Glutamatergic neuron (in vitro differentiated cells): ENCODE measurements around the gene EPHB4. TPM values are rescaled to one million over a fixed set of nuclear protein-coding genes. Genes with fewer than 3 reads are reported as not detected.
A peak's percentile ranks its signal among the peaks of the same experiment; 100 is the strongest.

Source experiments
- DNase-seq: peaks from one replicate; pipeline ENCODE4 v3.0.0; 2022
- H3K27ac Mint-ChIP-seq: one replicate; pipeline ENCODE4 v1.8.0; 2020; ENCODE audit warnings: mild to moderate bottlenecking, mixed read lengths, inconsistent platforms; ENCODE audit not compliant: unreplicated experiment
- H3K27me3 Mint-ChIP-seq: one replicate; pipeline ENCODE4 v1.8.0; 2020; ENCODE audit warnings: mild to moderate bottlenecking, moderate library complexity, mixed read lengths, inconsistent platforms; ENCODE audit not compliant: unreplicated experiment
- H3K36me3 Mint-ChIP-seq: one replicate; pipeline ENCODE4 v1.8.0; 2020; ENCODE audit warnings: mild to moderate bottlenecking, mixed read lengths, inconsistent platforms; ENCODE audit not compliant: unreplicated experiment
- H3K4me1 Mint-ChIP-seq: one replicate; pipeline ENCODE4 v1.8.0; 2020; ENCODE audit warnings: mild to moderate bottlenecking, low read depth, mixed read lengths, inconsistent platforms; ENCODE audit not compliant: unreplicated experiment
- H3K4me3 Mint-ChIP-seq: one replicate; pipeline ENCODE4 v1.8.0; 2020; ENCODE audit warnings: mild to moderate bottlenecking, mixed read lengths, inconsistent platforms; ENCODE audit not compliant: unreplicated experiment
- H3K9me3 Mint-ChIP-seq: one replicate; pipeline ENCODE4 v1.8.0; 2020; ENCODE audit warnings: mild to moderate bottlenecking, moderate library complexity, mixed read lengths, inconsistent platforms; ENCODE audit not compliant: unreplicated experiment
- CTCF ChIP-seq: fragments of 200-600 bp; sonication (generic); IDR thresholded peaks from one replicate; pipeline ENCODE4 v1.5.0; 2021; ENCODE audit not compliant: partially characterized antibody, unreplicated experiment
- total RNA-seq: library from RNA; stranded (reverse); fragmentation: NEBNext Ultra II Directional; extraction: Animal tissue kit (Norgen Biotek cat#: 25700); gene quantifications from one replicate; pipeline ENCODE4 v1.2.1, GENCODE V29; 2021; ENCODE audit not compliant: unreplicated experiment

EPHB4 gene
- total RNA-seq, 1 donor from 2014 or later, result 21.5 TPM

DNA sequence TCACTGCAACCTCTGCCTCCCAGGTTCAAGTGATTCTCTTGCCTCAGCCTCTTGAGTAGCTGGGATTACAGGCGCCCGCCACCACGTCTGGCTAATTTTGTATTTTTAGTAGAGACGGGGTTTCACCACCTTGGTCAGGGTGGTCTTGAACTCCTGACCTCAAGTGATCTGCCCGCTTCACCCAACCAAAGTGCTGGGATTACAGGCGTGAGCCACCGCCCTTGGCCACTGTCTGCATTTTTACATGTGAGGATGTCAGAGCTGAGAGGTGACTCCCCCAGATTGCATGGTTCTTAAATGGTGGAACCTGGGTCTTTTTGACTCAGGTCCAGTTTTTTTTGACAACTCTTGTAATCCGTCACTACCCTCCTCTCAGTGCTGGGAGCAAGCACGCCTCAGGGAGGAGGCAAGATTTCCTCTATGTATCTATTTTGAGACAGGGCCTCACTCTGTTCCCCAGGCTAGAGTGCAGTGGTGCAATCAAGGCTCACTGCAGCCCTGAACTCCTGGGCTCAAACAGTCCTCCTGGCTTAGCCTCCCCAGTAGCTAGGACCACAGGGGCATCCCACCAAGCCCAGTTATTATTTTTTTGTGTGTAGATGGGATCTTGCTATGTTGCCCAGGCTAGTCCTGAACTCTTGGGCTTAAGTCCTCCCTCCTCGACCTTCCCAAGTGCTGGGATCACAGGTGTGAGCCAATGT is 46.4 kb upstream of the EPHB4 start:
- H3K27ac Mint-ChIP-seq, result peak overlapping the region; percentile 98
- peaks cover 18% of the 10 kb centered on the region for H3K27me3 Mint-ChIP-seq
- peak overlapping the region; percentile 99 for H3K4me3 Mint-ChIP-seq
- peaks cover 11% of the 10 kb centered on the region for H3K4me1 Mint-ChIP-seq
- no peak for DNase-seq
- no peak for TF ChIP-seq CTCF
- H3K36me3 Mint-ChIP-seq, result no peaks in the 10 kb centered on the region
- peaks cover 13% of the 10 kb centered on the region for H3K9me3 Mint-ChIP-seq

GRCh38 chr7:100867776-100868485 is 40.6 kb upstream of the EPHB4 start:
- Mint-ChIP-seq H3K27ac (no peak overlapping the region), H3K4me1 (peaks cover 1% of the 10 kb centered on the region), H3K4me3 (peak overlapping the region; percentile 71), H3K27me3 (no peaks in the 10 kb centered on the region), H3K36me3 (no peaks in the 10 kb centered on the region), H3K9me3 (peaks cover 7% of the 10 kb centered on the region)
- DNase-seq, result no peak
- TF ChIP-seq CTCF, result no peak

DNA sequence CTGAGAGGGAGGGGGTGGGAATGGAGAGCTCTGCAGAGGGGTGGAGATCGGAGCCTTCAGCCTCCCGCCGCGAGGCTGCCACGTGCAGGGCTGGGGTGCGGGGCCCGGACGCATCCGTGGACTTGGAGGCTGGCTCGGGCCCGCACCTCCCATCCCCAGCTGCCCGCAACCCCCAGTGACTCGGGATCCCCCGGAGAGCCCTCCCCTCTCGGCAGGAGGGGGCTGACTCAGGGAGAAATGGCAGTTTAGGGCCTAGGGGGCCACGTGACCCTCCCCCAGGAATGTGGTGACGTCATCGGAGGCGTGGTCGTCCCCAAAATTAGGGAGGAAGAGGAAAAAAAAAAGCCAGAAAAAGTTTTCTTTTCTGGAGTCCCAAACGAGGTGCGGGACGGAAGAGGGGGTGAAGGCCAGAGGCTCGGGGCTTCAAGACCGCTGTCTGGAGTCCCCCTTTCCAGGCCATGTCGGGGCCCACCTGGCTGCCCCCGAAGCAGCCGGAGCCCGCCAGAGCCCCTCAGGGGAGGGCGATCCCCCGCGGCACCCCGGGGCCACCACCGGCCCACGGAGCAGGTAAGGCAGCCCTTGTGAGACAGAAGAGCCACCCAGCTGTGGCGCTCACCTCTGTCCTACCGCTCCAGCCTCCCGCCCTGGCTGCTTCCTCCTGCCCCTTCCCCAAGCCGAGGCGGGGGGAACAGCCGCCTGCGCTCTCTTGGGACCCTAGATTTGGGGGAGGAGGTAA is 39.9 kb upstream of the EPHB4 start, which contains the start of gene TRIP6:
Gene TRIP6 (plus strand): TSS at position 348 of the 736 bp plus-strand sequence. CDS start 111 bp downstream, at position 459.
- DNase-seq, result peak; percentile 54
- Mint-ChIP-seq H3K27me3 (peaks cover 3% of the 10 kb centered on the region), H3K4me3 (peak within 1 kb of the TSS; percentile 90), H3K9me3 (peaks cover 5% of the 10 kb centered on the region), H3K27ac (no peak within 1 kb of the TSS), H3K4me1 (peaks cover 1% of the 10 kb centered on the region), H3K36me3 (no peaks in the 10 kb centered on the region)
- no peak for TF ChIP-seq CTCF

DNA sequence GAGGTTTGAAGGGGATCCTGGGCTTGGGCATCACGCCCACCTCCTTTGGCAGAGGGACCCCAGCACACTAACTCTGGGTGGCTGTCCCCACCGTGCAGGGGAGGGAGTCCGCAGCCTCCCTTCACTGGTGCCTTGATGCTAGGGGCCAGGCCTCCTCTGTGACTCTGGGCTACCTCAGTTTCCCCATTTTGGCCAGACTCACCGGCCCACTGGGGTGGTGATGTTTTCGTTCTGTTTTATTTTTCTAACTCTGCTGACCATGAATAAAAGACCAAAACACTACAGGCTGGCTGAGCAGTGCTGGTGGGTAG is 39.4 kb upstream of the EPHB4 start:
- no peak for DNase-seq
- Mint-ChIP-seq H3K27ac (no peak overlapping the region), H3K9me3 (peaks cover 5% of the 10 kb centered on the region), H3K36me3 (no peaks in the 10 kb centered on the region), H3K4me3 (peak overlapping the region; percentile 62), H3K27me3 (peaks cover 3% of the 10 kb centered on the region), H3K4me1 (peaks cover 1% of the 10 kb centered on the region)
- TF ChIP-seq CTCF, result no peak
